ENCODE data around the gene TIMM22. TPM values are rescaled to one million over a fixed set of nuclear protein-coding genes. Genes with fewer than 3 reads are reported as not detected.
"Not testable (repeated sequence)": the region's sequence is repeated elsewhere in the genome, so short reads cannot be mapped to it uniquely, and the experiment has no call there.

Gene TIMM22
- total RNA-seq, 2 experiments from 2014 or later = 9.4 to 9.8 TPM

- no peak overlapping the region for H3K4me3 Mint-ChIP-seq
- no peaks in the 10 kb centered on the region for H3K9me3 Mint-ChIP-seq (ENCODE audit: low read depth)
- H3K27ac Mint-ChIP-seq = no peak overlapping the region
- ChIA-PET POLR2A (no interaction called here), CTCF (interaction anchor here (1.2 kb wide), 1 partner anchor 94 kb away, joined by 3 read pairs; no protein-coding TSS in a partner anchor)
- ATAC-seq (no peak), DNase-seq (no peak)
- intact Hi-C loops (cut with DNase I, micrococcal nuclease) = no loop called here
- peaks cover 2% of the 10 kb centered on the region for H3K36me3 Mint-ChIP-seq (ENCODE audit: low read depth)
- no peaks in the 10 kb centered on the region for H3K4me1 Mint-ChIP-seq
- no peaks in the 10 kb centered on the region for H3K27me3 Mint-ChIP-seq
Observed at GRCh38 chr17:1047177-1047878, 50.4 kb downstream of the TIMM22 start.

GRCh38 chr17:1047879-1048470 lies 51.0 kb downstream of the TIMM22 start:
- H3K27me3 Mint-ChIP-seq = no peaks in the 10 kb centered on the region
- no peak overlapping the region for H3K27ac Mint-ChIP-seq
- H3K9me3 Mint-ChIP-seq (ENCODE audit: low read depth) = no peaks in the 10 kb centered on the region
- DNase-seq (no peak), ATAC-seq (no peak)
- intact Hi-C loops (cut with DNase I, micrococcal nuclease) = no loop called here
- H3K36me3 Mint-ChIP-seq (ENCODE audit: low read depth) = peaks cover 2% of the 10 kb centered on the region
- no peak overlapping the region for H3K4me3 Mint-ChIP-seq
- CTCF ChIA-PET = interaction anchor here (1.2 kb wide), 1 partner anchor 94 kb away, joined by 3 read pairs; no protein-coding TSS in a partner anchor
- POLR2A ChIA-PET = no interaction called here
- H3K4me1 Mint-ChIP-seq = no peaks in the 10 kb centered on the region

- H3K27me3 Mint-ChIP-seq; H3K4me1 Mint-ChIP-seq; H3K4me3 Mint-ChIP-seq; ATAC-seq; H3K27ac Mint-ChIP-seq; H3K9me3 Mint-ChIP-seq (ENCODE audit: low read depth); POLR2A ChIA-PET; H3K36me3 Mint-ChIP-seq (ENCODE audit: low read depth); intact Hi-C loops (cut with DNase I, micrococcal nuclease); DNase-seq: not testable (repeated sequence)
- CTCF ChIA-PET = interaction anchor here (0.9 kb wide), 1 partner anchor 9 kb away, joined by 3 read pairs; no protein-coding TSS in a partner anchor
Observed at GRCh38 chr17:1048516-1049115, 51.7 kb downstream of the TIMM22 start.

- ATAC-seq (no peak), DNase-seq (no peak)
- Mint-ChIP-seq H3K36me3 (ENCODE audit: low read depth) (peaks cover 6% of the 10 kb centered on the region), H3K4me1 (no peaks in the 10 kb centered on the region), H3K27ac (no peak overlapping the region), H3K4me3 (no peak overlapping the region), H3K9me3 (ENCODE audit: low read depth) (no peaks in the 10 kb centered on the region), H3K27me3 (no peaks in the 10 kb centered on the region)
- intact Hi-C loops (cut with DNase I, micrococcal nuclease) = no loop called here
- ChIA-PET POLR2A (interaction anchor here (0.6 kb wide), 1 partner anchor 622 kb away, joined by 3 read pairs; no protein-coding TSS in a partner anchor), CTCF (interaction anchor here (0.9 to 1.0 kb wide), 2 partner anchors 9 to 10 kb away, joined by 3 read pairs; no protein-coding TSS in a partner anchor)
Observed at GRCh38 chr17:1049446-1050225, 52.7 kb downstream of the TIMM22 start.

- CTCF ChIA-PET = interaction anchor here (0.9 to 1.0 kb wide), 2 partner anchors 8 to 9 kb away, joined by 3 read pairs; no protein-coding TSS in a partner anchor
- intact Hi-C loops (cut with DNase I, micrococcal nuclease) = no loop called here
- ATAC-seq = no peak
Observed at GRCh38 chr17:1050246-1050995, 53.5 kb downstream of the TIMM22 start.

GRCh38 chr17:1050996-1051925 lies 54.3 kb downstream of the TIMM22 start:
- H3K27me3 Mint-ChIP-seq = no peaks in the 10 kb centered on the region
- POLR2A ChIA-PET = no interaction called here
- CTCF ChIA-PET = interaction anchor here (0.6 kb wide), 1 partner anchor 96 kb away, joined by 3 read pairs; no protein-coding TSS in a partner anchor
- intact Hi-C loops (cut with DNase I, micrococcal nuclease) = no loop called here
- H3K4me3 Mint-ChIP-seq = no peak overlapping the region
- H3K9me3 Mint-ChIP-seq (ENCODE audit: low read depth) = no peaks in the 10 kb centered on the region
- DNase-seq (no peak), ATAC-seq (no peak)
- peaks cover 6% of the 10 kb centered on the region for H3K36me3 Mint-ChIP-seq (ENCODE audit: low read depth)
- H3K27ac Mint-ChIP-seq = no peak overlapping the region
- H3K4me1 Mint-ChIP-seq = no peaks in the 10 kb centered on the region

More at GRCh38 chr17:1050246-1050995, 53.5 kb downstream of the TIMM22 start:
- Mint-ChIP-seq H3K36me3 (ENCODE audit: low read depth) (peaks cover 6% of the 10 kb centered on the region), H3K27me3 (no peaks in the 10 kb centered on the region), H3K4me1 (no peaks in the 10 kb centered on the region), H3K27ac (no peak overlapping the region), H3K9me3 (ENCODE audit: low read depth) (no peaks in the 10 kb centered on the region), H3K4me3 (no peak overlapping the region)
- POLR2A ChIA-PET = interaction anchor here (0.6 kb wide), 1 partner anchor 621 kb away, joined by 3 read pairs; no protein-coding TSS in a partner anchor
- DNase-seq = no peak

Small RNAs within 50 kb of the gene (microRNA-seq; reads per million reads assigned to microRNA genes)
- gene MIR3183 (ENCODE audit: borderline replicate concordance) = not detected

Other genes starting within 250 kb of the TIMM22 start
- gene GEMIN4, start 244.9 kb upstream of the TIMM22 start, total RNA-seq = 10 to 100 TPM; 49.7 to 56.1 TPM
- 10 to 100 TPM; 59.5 to 64.0 TPM for gene GLOD4, start 214.8 kb upstream of the TIMM22 start, total RNA-seq
- 10 to 100 TPM; 20.6 to 31.4 TPM for gene MRM3, start 214.8 kb upstream of the TIMM22 start, total RNA-seq
- gene NXN, start 17.4 kb upstream of the TIMM22 start, total RNA-seq = 1 to 10 TPM in 1 of 2 experiments, under 1 TPM in 1; 0.93 to 1.4 TPM
- gene ABR, start 182.9 kb downstream of the TIMM22 start, total RNA-seq = 10 to 100 TPM; 45.2 to 50.5 TPM

Measured in activated CD4-positive, alpha-beta T cell treated with anti-CD3 and anti-CD28 coated beads for 36 hours (primary cell).